Stimulated activated naive CD8-positive, alpha-beta T cell treated with anti-CD3 and anti-CD28 coated beads, Interleukin-15, amount 100 ng/mL, for 72 hours (primary cell): ENCODE measurements around the gene SOX18.
A peak's percentile ranks its signal among the peaks of the same experiment; 100 is the strongest.

ENCODE experiments used
- ATAC-seq: fragments of 150-1000 bp; cut with Tn5 transposase; 2 replicates; pipeline ENCODE4 v1.10.0; 2021; ENCODE audit warnings: mild to moderate bottlenecking, moderate library complexity
- DNase-seq, 2 donors: peaks; one replicate each; pipeline ENCODE4 v3.0.0; 2021 to 2022
- H3K27ac Mint-ChIP-seq, 2 donors: one replicate each; pipeline ENCODE4 v1.8.0; 2022; ENCODE audit warnings: mild to moderate bottlenecking in 2 of 2, mixed read lengths in 2 of 2, moderate library complexity in 2 of 2
- H3K27me3 Mint-ChIP-seq: one replicate; pipeline ENCODE4 v1.8.0; 2022; ENCODE audit warnings: mixed read lengths
- H3K4me1 Mint-ChIP-seq: one replicate; pipeline ENCODE4 v1.8.0; 2022; ENCODE audit warnings: mild to moderate bottlenecking, mixed read lengths
- H3K4me3 Mint-ChIP-seq, 2 donors: one replicate each; pipeline ENCODE4 v1.8.0; 2022; ENCODE audit warnings: mild to moderate bottlenecking in 2 of 2, mixed read lengths in 2 of 2, moderate library complexity in 1 of 2
- H3K9me3 Mint-ChIP-seq, 2 donors: one replicate each; pipeline ENCODE4 v1.8.0; 2022; ENCODE audit warnings: mixed read lengths in 2 of 2

The SOX18 gene

DNA sequence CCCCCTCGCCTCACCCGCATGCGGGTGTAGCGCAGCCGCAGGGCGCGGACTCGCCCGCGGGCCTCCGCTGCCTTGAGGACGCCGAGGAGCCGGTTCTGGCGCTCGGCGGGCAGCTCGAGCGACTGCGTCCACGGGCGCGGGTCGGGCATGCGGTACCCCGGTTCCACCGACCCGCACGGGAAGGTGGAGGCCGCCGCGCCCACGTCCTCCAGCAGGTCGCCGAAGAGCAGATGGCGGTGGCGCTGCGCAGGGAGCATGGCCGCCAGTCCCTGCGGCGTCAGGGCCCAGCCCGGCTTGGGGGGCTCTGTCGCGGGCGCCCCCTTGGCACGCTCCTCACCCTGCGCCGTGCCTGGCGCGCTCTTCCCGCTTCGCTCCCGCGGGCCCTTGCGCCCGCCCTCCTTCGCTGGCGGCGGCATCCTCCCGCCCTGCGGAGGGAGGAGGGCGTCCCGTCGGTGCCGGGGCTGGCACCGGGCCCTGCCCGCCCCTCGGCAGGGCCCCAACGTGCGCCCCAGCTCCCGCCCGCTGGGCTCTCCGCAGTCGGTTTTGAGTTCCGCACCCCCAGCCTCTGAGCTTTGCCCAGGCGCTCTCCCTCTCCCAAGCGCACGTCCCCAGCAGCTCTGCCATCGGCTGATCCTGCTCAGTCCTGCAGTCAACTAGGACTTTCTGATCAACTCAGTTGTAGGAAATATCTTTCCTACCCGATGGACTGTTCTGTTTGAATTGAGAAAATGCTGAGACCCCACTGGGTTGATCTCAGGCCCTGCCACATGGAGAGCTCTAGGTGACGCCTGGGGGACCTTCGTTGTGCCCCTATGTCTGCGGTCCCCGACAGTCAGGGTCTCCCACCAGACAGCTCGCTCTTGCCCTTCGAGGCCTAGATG lies 34.6 kb upstream of the SOX18 start, which contains the start of gene LKAAEAR1:
TSS of gene LKAAEAR1 (minus strand) at position 595 of the 881 bp plus-strand sequence. CDS start at position 416, 179 bp downstream.
- no peak for ATAC-seq
- H3K27ac Mint-ChIP-seq = peak within 1 kb of the TSS; percentile 77 to 90
- DNase-seq = no peak

GRCh38 chr20:64083378-64083803 lies 34.0 kb upstream of the SOX18 start:
- H3K4me1 Mint-ChIP-seq = peaks cover 52% of the 10 kb centered on the region
- no peak overlapping the region for H3K27ac Mint-ChIP-seq
- DNase-seq (peak; percentile 73 to 80), ATAC-seq (peak; percentile 61)
- peak overlapping the region; percentile 84 to 86 for H3K4me3 Mint-ChIP-seq
- H3K27me3 Mint-ChIP-seq = peaks cover 37% of the 10 kb centered on the region
- peaks cover 0 to 12% of the 10 kb centered on the region in 2 donors for H3K9me3 Mint-ChIP-seq

More for the DNA sequence above, 34.6 kb upstream of the SOX18 start, which contains the start of gene LKAAEAR1:
- H3K4me1 Mint-ChIP-seq = peaks cover 45% of the 10 kb centered on the region
- peak within 1 kb of the TSS; percentile 87 to 96 for H3K4me3 Mint-ChIP-seq
- H3K9me3 Mint-ChIP-seq = peaks cover 0 to 12% of the 10 kb centered on the region in 2 donors
- peaks cover 37% of the 10 kb centered on the region for H3K27me3 Mint-ChIP-seq

DNA sequence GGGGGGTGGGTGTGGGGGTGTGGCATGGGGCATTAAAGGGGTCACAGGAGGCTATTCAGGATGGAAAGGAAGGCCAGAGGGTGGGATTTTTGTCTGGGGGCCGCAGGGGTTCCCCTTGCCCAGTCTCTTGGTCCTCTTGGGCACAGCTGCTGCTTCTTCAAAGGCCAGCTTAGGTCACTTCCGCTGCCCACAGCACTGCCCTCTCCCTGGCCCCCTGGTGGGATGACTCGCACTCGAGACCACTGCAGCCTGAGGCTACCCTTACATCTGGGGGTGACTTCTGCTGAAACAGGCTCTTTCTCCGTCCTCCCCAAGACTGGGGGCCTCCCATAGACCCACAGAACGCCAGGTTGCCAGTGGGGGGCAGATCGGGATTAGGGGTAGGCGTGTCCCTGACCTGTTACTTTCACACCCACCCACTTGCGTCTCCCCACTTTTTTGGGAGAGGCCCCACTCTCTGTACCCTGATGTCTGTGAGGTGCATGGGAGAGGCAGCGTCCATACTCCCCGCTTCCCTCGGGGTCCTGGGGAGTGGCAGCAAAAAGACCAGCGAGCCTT lies 33.5 kb upstream of the SOX18 start:
- Mint-ChIP-seq H3K9me3 (peaks cover 0 to 11% of the 10 kb centered on the region in 2 donors), H3K4me1 (peaks cover 57% of the 10 kb centered on the region), H3K27ac (no peak overlapping the region), H3K27me3 (peaks cover 37% of the 10 kb centered on the region), H3K4me3 (peak overlapping the region; percentile 84 to 86)
- ATAC-seq = no peak
- DNase-seq = no peak

- no peak overlapping the region for H3K27ac Mint-ChIP-seq
Measured at GRCh38 chr20:64082126-64082731, 32.8 kb upstream of the SOX18 start.

DNA sequence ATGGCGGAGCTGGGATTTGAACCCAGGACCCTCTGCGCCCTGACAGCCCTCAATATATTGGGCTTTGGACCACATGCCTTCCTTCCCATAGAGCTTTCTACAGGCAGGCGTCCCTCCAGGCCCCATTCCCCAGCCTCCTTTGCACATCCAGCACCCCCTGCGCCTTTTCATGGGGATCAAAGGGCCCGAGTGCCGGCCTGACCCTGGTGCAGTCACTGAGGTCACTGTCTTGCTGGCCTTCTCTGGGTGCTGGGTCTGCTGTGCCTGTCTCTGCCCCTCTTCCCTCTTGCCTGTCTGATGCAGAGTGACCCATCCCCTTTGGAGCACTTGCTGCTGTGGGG lies 32.2 kb upstream of the SOX18 start:
- Mint-ChIP-seq H3K4me1 (peaks cover 70% of the 10 kb centered on the region), H3K9me3 (peaks cover 0 to 2% of the 10 kb centered on the region in 2 donors), H3K27ac (peak overlapping the region in 1 of 2 donors; percentile 47), H3K4me3 (peak overlapping the region; percentile 33 to 84), H3K27me3 (peaks cover 37% of the 10 kb centered on the region)
- no peak for DNase-seq
- no peak for ATAC-seq

More at GRCh38 chr20:64082126-64082731, 32.8 kb upstream of the SOX18 start:
- Mint-ChIP-seq H3K27me3 (peaks cover 37% of the 10 kb centered on the region), H3K9me3 (peaks cover 0 to 6% of the 10 kb centered on the region in 2 donors), H3K4me3 (peak overlapping the region; percentile 84 to 86), H3K4me1 (peaks cover 63% of the 10 kb centered on the region)
- no peak for DNase-seq
- ATAC-seq = no peak

- no peak for DNase-seq
- H3K27me3 Mint-ChIP-seq = peaks cover 37% of the 10 kb centered on the region
- H3K4me1 Mint-ChIP-seq = peaks cover 75% of the 10 kb centered on the region
- H3K4me3 Mint-ChIP-seq = peak overlapping the region; percentile 74 to 77
- H3K9me3 Mint-ChIP-seq = no peaks in the 10 kb centered on the region
- no peak overlapping the region for H3K27ac Mint-ChIP-seq
- ATAC-seq = no peak
Measured at GRCh38 chr20:64080813-64081623, 31.6 kb upstream of the SOX18 start.

DNA sequence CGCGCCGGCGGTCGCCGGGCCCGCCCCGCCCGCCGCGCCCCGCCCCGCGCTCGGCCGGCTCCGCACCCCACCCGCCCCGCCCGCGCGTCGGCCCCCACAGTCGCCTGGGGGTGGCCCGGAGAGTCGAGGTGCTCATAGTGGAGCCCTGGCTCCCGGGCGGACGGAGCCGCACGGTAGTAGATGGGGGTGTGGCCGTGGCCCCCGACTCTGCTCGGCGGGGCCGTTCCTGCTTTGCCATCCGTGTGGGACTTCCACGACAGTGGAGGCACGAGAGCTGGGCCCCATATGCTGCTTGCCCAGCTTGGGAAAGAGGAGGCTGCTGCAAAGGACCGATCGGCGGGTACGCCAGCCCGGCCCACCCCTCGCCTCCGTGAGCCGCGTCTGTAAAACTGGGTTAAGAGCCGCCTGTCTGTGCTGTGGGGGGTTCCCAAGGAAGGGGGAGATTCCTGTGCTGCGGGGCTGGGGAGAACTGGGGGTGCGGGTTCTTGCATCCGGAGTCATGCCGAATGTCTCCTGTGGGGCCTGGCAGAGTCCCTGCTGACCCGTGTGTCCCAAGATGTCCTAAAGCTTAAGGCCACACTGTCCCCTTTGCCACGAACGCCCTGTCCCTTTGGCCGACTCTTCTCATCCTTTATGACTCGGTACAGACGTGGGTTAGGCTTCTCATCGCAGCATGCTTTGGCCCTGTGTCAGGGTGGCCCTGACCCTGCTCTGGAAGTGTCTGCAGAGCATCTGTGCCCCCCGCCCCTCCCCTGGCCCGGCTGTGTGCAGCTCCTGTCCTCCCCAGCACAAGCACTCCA lies 30.8 kb upstream of the SOX18 start, which contains the start of gene OPRL1:
TSS of gene OPRL1 (plus strand) at position 70 of the 800 bp plus-strand sequence. CDS start 12,639 bp downstream, outside the sequence.
- peak; percentile 42 for ATAC-seq
- H3K9me3 Mint-ChIP-seq = no peaks in the 10 kb centered on the region
- peak within 1 kb of the TSS; percentile 78 for H3K27ac Mint-ChIP-seq
- peaks cover 83% of the 10 kb centered on the region for H3K4me1 Mint-ChIP-seq
- DNase-seq = peak; percentile 59 to 64
- H3K27me3 Mint-ChIP-seq = peaks cover 30% of the 10 kb centered on the region
- peak within 1 kb of the TSS; percentile 96 to 98 for H3K4me3 Mint-ChIP-seq

- H3K9me3 Mint-ChIP-seq = no peaks in the 10 kb centered on the region
- H3K4me1 Mint-ChIP-seq = peaks cover 81% of the 10 kb centered on the region
- H3K27ac Mint-ChIP-seq = peak within 1 kb of the TSS; percentile 78
- peak; percentile 41 for ATAC-seq
- peak; percentile 58 to 70 for DNase-seq
- peak within 1 kb of the TSS; percentile 96 to 98 for H3K4me3 Mint-ChIP-seq
- peaks cover 22% of the 10 kb centered on the region for H3K27me3 Mint-ChIP-seq
Measured at GRCh38 chr20:64079273-64080012, 30.0 kb upstream of the SOX18 start, which contains the start of gene RGS19. RGS19 (minus strand) TSS chr20:64079518; CDS start chr20:64076886, 2,632 bp downstream.

DNA sequence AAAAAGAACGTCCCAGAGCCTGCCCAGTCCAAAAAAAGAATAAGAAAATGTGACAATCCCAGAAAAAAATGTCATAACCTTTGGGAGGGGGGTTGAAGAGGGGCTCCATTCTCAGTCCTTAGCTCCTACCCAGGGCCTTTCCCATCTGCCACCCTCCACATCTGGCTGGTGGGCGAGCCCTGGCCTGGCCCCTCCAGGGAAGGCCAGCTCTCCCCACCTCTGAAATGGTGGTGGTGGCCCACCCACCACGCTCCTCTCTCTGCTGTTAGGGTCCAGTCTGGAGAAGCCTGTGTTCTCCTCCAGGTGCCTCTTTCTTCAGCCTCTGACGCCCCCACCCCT lies 29.5 kb upstream of the SOX18 start:
- DNase-seq (no peak), ATAC-seq (no peak)
- Mint-ChIP-seq H3K4me3 (peak overlapping the region; percentile 96 to 98), H3K27me3 (peaks cover 16% of the 10 kb centered on the region), H3K4me1 (peaks cover 80% of the 10 kb centered on the region), H3K27ac (peak overlapping the region; percentile 78), H3K9me3 (no peaks in the 10 kb centered on the region)

DNA sequence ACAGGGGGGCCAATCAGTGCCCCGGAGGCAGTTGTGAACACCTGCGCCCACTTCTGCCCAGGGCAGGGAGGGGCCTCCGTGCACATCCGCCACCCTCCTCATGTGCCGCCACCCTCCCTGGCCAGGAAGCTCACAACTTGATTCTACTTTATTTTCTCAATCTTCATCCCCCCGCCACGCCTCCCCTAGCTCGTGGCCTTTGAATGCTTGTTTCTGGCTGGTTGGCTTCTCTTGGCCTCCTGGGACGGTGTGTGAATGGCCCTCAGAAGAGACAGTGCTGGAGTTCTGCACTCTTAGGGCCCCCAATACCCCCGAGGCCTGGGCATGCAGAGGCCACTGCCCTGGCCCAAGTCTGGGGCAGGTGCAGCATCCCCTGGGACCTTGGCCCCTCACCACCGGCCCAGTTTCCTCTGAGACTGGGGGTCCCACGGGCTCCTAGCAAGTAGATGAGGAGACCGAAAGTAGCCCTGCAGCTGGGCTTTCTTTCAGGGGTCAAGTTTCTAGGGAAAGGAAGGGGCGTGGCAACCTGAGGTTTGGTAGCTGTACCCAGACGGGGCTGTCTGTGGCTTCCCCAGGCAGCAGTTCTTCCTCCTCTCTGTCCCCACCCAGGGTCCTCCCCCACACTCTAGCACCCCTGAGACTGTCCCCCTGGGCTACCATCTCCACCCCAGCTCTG lies 28.6 kb upstream of the SOX18 start:
- peak overlapping the region in 1 of 2 donors; percentile 61 for H3K27ac Mint-ChIP-seq
- peaks cover 16% of the 10 kb centered on the region for H3K27me3 Mint-ChIP-seq
- H3K9me3 Mint-ChIP-seq = no peaks in the 10 kb centered on the region
- peak in 1 of 2 donors; percentile 73 for DNase-seq
- peak; percentile 69 for ATAC-seq
- peak overlapping the region; percentile 96 to 98 for H3K4me3 Mint-ChIP-seq
- peaks cover 76% of the 10 kb centered on the region for H3K4me1 Mint-ChIP-seq

GRCh38 chr20:64077541-64077875 lies 28.1 kb upstream of the SOX18 start:
- Mint-ChIP-seq H3K27ac (no peak overlapping the region), H3K9me3 (no peaks in the 10 kb centered on the region), H3K4me1 (peaks cover 73% of the 10 kb centered on the region), H3K27me3 (peaks cover 16% of the 10 kb centered on the region), H3K4me3 (peak overlapping the region; percentile 96 to 98)
- ATAC-seq = peak; percentile 8
- DNase-seq = no peak

GRCh38 chr20:64077094-64077493 lies 27.7 kb upstream of the SOX18 start:
- Mint-ChIP-seq H3K4me3 (peak overlapping the region; percentile 96 to 98), H3K4me1 (peaks cover 73% of the 10 kb centered on the region), H3K9me3 (no peaks in the 10 kb centered on the region), H3K27ac (peak overlapping the region in 1 of 2 donors; percentile 92), H3K27me3 (peaks cover 15% of the 10 kb centered on the region)
- ATAC-seq (peak; percentile 46), DNase-seq (peak in 1 of 2 donors; percentile 59)
